GM23338 (cell line): ENCODE measurements around the gene DOCK7. TPM values are rescaled to one million over a fixed set of nuclear protein-coding genes. Genes with fewer than 3 reads are reported as not detected.

ENCODE experiments used
- ATAC-seq: fragments of 200-7000 bp; cut with Tn5 transposase; 3 replicates; pipeline ENCODE4 v1.9.1; 2020
- DNase-seq: peaks from one replicate; pipeline ENCODE4 v3.0.0-alpha.2; 2015; ENCODE audit warnings: low spot score
- H2AFZ ChIP-seq: fragments of 200-600 bp; sonication (generic); 2 replicates; pipeline ENCODE4 v1.8.0; 2016; ENCODE audit warnings: antibody characterized with exemption, mild to moderate bottlenecking, moderate library complexity
- H3F3A ChIP-seq: fragments of 200-600 bp; sonication (generic); replicated peaks from 2 replicates; pipeline ENCODE4 v1.8.0; 2017; ENCODE audit warnings: antibody characterized with exemption, mixed run types, low read depth
- H3K27ac ChIP-seq: fragments of 200-600 bp; sonication (generic); 2 replicates; pipeline ENCODE4 v1.6.1; 2016; ENCODE audit warnings: low read depth
- H3K27me3 ChIP-seq: fragments of 200-600 bp; sonication (generic); 2 replicates; pipeline ENCODE4 v1.8.0; 2016; ENCODE audit warnings: mild to moderate bottlenecking, mixed run types, moderate library complexity; ENCODE audit not compliant: insufficient read depth
- H3K36me3 ChIP-seq: fragments of 200-600 bp; sonication (generic); 2 replicates; pipeline ENCODE4 v1.8.0; 2016; ENCODE audit warnings: mild to moderate bottlenecking; ENCODE audit not compliant: insufficient read depth
- H3K4me1 ChIP-seq: fragments of 200-600 bp; sonication (generic); 2 replicates; pipeline ENCODE4 v1.8.0; 2016; ENCODE audit warnings: mild to moderate bottlenecking, moderate library complexity; ENCODE audit not compliant: insufficient read depth
- H3K4me2 ChIP-seq: fragments of 200-600 bp; sonication (generic); 2 replicates; pipeline ENCODE4 v1.7.1; 2017; ENCODE audit warnings: mixed run types
- H3K4me3 ChIP-seq: fragments of 200-600 bp; sonication (generic); 2 replicates; pipeline ENCODE4 v1.6.1; 2016; ENCODE audit warnings: mixed run types
- H3K79me2 ChIP-seq: fragments of 200-600 bp; sonication (generic); replicated peaks from 2 replicates; pipeline ENCODE4 v1.8.0; 2017; ENCODE audit warnings: mild to moderate bottlenecking; ENCODE audit not compliant: insufficient read depth
- H3K9me2 ChIP-seq: fragments of 200-600 bp; sonication (generic); 2 replicates; pipeline ENCODE4 v1.8.0; 2017; ENCODE audit not compliant: insufficient read depth
- H4K20me1 ChIP-seq: fragments of 200-600 bp; sonication (generic); replicated peaks from 2 replicates; pipeline ENCODE4 v1.8.0; 2017; ENCODE audit warnings: mild to moderate bottlenecking; ENCODE audit not compliant: insufficient read depth
- H3K27ac Mint-ChIP-seq: 2 replicates; pipeline ENCODE4 v1.8.0; 2020; ENCODE audit warnings: inconsistent platforms, mild to moderate bottlenecking, moderate library complexity, mixed read lengths
- H3K27me3 Mint-ChIP-seq: 3 replicates; pipeline ENCODE4 v1.8.0; 2022; ENCODE audit warnings: low read depth, mild to moderate bottlenecking, moderate library complexity, mixed read lengths, inconsistent platforms; ENCODE audit not compliant: insufficient read depth, poor library complexity
- H3K36me3 Mint-ChIP-seq: 3 replicates; pipeline ENCODE4 v1.8.0; 2021; ENCODE audit warnings: low read depth, mild to moderate bottlenecking, inconsistent platforms, moderate library complexity, mixed read lengths
- H3K4me1 Mint-ChIP-seq: 3 replicates; pipeline ENCODE4 v1.8.0; 2020; ENCODE audit warnings: mild to moderate bottlenecking, inconsistent platforms, mixed read lengths
- H3K4me3 Mint-ChIP-seq: 3 replicates; pipeline ENCODE4 v1.8.0; 2021; ENCODE audit warnings: moderate library complexity, mild to moderate bottlenecking, inconsistent platforms, mixed read lengths
- H3K9me3 Mint-ChIP-seq: 3 replicates; pipeline ENCODE4 v1.8.0; 2020; ENCODE audit warnings: moderate library complexity, mild to moderate bottlenecking, inconsistent platforms, mixed read lengths
- CREB1 ChIP-seq: fragments of 250-450 bp; sonication (Bioruptor Pico); IDR thresholded peaks from 2 replicates; pipeline ENCODE4 v1.5.0; 2020; ENCODE audit warnings: low read depth, mild to moderate bottlenecking, moderate library complexity
- ETS1 ChIP-seq: IDR thresholded peaks from 2 replicates; pipeline ENCODE4 v1.6.1; 2016; ENCODE audit warnings: antibody characterized with exemption
- EZH2phosphoT487 ChIP-seq: fragments of 200-600 bp; sonication (generic); IDR thresholded peaks from one replicate; pipeline ENCODE4 v1.8.1; 2018; ENCODE audit warnings: antibody characterized with exemption; ENCODE audit not compliant: unreplicated experiment
- JUNB ChIP-seq: IDR thresholded peaks from one replicate; pipeline ENCODE4 v1.6.1; 2016; ENCODE audit warnings: antibody characterized with exemption; ENCODE audit not compliant: unreplicated experiment
- NANOG ChIP-seq: IDR thresholded peaks from 2 replicates; pipeline ENCODE4 v1.6.1; 2016; ENCODE audit warnings: antibody characterized with exemption, borderline replicate concordance
- POLR2AphosphoS5 ChIP-seq: IDR thresholded peaks from 2 replicates; pipeline ENCODE4 v1.6.1; 2016; ENCODE audit warnings: antibody characterized with exemption, low read depth
- REST ChIP-seq: IDR thresholded peaks from one replicate; pipeline ENCODE4 v1.6.1; 2018; ENCODE audit warnings: antibody characterized with exemption; ENCODE audit not compliant: unreplicated experiment
- STAT1 ChIP-seq: IDR thresholded peaks from one replicate; pipeline ENCODE4 v1.6.1; 2016; ENCODE audit warnings: antibody characterized with exemption; ENCODE audit not compliant: unreplicated experiment
- ZNF114 ChIP-seq: fragments of 250-450 bp; sonication (Bioruptor Pico); IDR thresholded peaks from 2 replicates; pipeline ENCODE4 v1.5.0; 2020; ENCODE audit warnings: mild to moderate bottlenecking, moderate library complexity
- ZNF331 ChIP-seq: fragments of 250-450 bp; sonication (Bioruptor Pico); IDR thresholded peaks from 2 replicates; pipeline ENCODE4 v1.5.0; 2020; ENCODE audit warnings: low read depth, mild to moderate bottlenecking, moderate library complexity
- ZNF462 ChIP-seq: fragments of 250-450 bp; sonication (Bioruptor Pico); IDR thresholded peaks from 2 replicates; pipeline ENCODE4 v1.5.0; 2020; ENCODE audit warnings: mild to moderate bottlenecking, moderate library complexity
- polyA plus RNA-seq: library from polyadenylated mRNA; unstranded; fragments of >200 nt; fragmentation: Nextera tagmentation; extraction: Ambion mirVana; gene quantifications from 2 replicates; pipeline ENCODE4 v1.2.1, GENCODE V29; 2016
- total RNA-seq: library from RNA; depleted of rRNA; stranded (reverse); fragments of >200 nt; shearing (Covaris generic); gene quantifications from 2 replicates; pipeline ENCODE4 v1.2.3, GENCODE V29; 2014

The DOCK7 gene
- total and polyA plus RNA-seq, 2 experiments from 2014 or later, result 20.5 to 37.3 TPM

- TF ChIP-seq JUNB (no peak), ZNF331 (CRISPR knock-in tag) (no peak), EZH2phosphoT487 (no peak), CREB1 (CRISPR knock-in tag) (no peak), ZNF114 (CRISPR knock-in tag) (no peak), STAT1 (no peak)
These were observed 14.6 kb downstream of the DOCK7 start (continued) for GRCh38 chr1:62673629-62674028.

- H3K79me2 ChIP-seq, result peaks cover 70% of the 10 kb centered on the region
- ATAC-seq, result no peak
- H3K4me2 ChIP-seq, result no peak overlapping the region
- peaks cover 4% of the 10 kb centered on the region; the same call in 2 of the 3 replicates for H3K36me3 Mint-ChIP-seq
- H3K27ac ChIP-seq, result no peak overlapping the region
- no peaks in the 10 kb centered on the region for H3K27me3 ChIP-seq
- H3K4me1 ChIP-seq, result peaks cover 22% of the 10 kb centered on the region
- no peak for DNase-seq
- no peak overlapping the region for H2AFZ ChIP-seq
- TF ChIP-seq POLR2AphosphoS5 (no peak), ZNF462 (CRISPR knock-in tag) (no peak), JUNB (no peak), EZH2phosphoT487 (no peak), STAT1 (no peak), ETS1 (no peak), NANOG (no peak), REST (no peak), ZNF331 (CRISPR knock-in tag) (no peak)
- no peak overlapping the region for H3K4me3 ChIP-seq
- no peaks in the 10 kb centered on the region for H3F3A ChIP-seq
- no peaks in the 10 kb centered on the region for H3K9me3 Mint-ChIP-seq
- no peak overlapping the region for H3K4me3 Mint-ChIP-seq
- H3K9me2 ChIP-seq, result no peaks in the 10 kb centered on the region
- H3K4me1 Mint-ChIP-seq, result peaks cover 31% of the 10 kb centered on the region
- no peaks in the 10 kb centered on the region for H3K27me3 Mint-ChIP-seq
- H3K36me3 ChIP-seq, result no peaks in the 10 kb centered on the region
- H3K27ac Mint-ChIP-seq, result no peak overlapping the region
- H4K20me1 ChIP-seq, result no peaks in the 10 kb centered on the region
These were observed 16.2 kb downstream of the DOCK7 start for GRCh38 chr1:62672029-62672428.
